Right renal pelvis (tissue), 4 donors: ENCODE data around the gene SLC7A1. TPM values are rescaled to one million over a fixed set of nuclear protein-coding genes. Genes with fewer than 3 reads are reported as not detected.
A peak's percentile ranks its signal among the peaks of the same experiment; 100 is the strongest.
"Not testable (repeated sequence)": the region's sequence is repeated elsewhere in the genome, so short reads cannot be mapped to it uniquely, and the experiment has no call there.

Experiments used
- DNase-seq, 4 donors: peaks; one replicate each; pipeline ENCODE4 v3.0.0-alpha.2; 2013; ENCODE audit warnings: low read depth in 4 of 4, low spot score in 3 of 4, missing footprints in 1 of 4
- polyA plus RNA-seq, 4 donors: library from polyadenylated mRNA; unstranded; fragments of 120-200 nt; gene quantifications; one replicate each; pipeline ENCODE4 v1.2.1, GENCODE V29; 2013; ENCODE audit not compliant: insufficient read length in 4 of 4

SLC7A1 gene
- polyA plus RNA-seq = 10 to 100 TPM; 15.6 to 20.7 (median 17.7) TPM

GRCh38 chr13:29595380-29596063 lies at the start of gene SLC7A1:
Gene SLC7A1 (minus strand): TSS chr13:29595688. CDS start chr13:29536188, 59,500 bp downstream.
- peak; percentile 51 to 66 (median 59) for DNase-seq

- DNase-seq = no peak
These were observed 45.2 kb upstream of the SLC7A1 start for GRCh38 chr13:29640665-29641064.

DNA sequence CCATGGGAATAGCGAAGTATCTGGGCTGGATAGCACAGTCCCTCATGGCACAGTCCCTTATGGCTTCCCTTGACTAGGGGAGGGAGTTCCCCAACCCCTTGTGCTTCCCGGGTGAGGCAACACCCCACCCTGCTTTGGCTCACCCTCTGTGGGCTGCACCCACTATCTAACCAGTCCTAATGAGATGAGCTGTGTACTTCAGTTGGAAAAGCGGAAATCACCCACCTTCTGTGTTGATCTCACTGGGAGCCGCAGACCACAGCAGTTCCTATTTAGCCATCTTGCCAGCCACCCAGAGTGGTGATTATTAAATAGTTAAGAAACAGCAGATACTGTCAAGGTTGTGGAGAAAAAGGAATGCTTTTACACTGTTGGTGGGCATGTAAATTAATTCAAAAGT lies 41.3 kb upstream of the SLC7A1 start:
- not testable (repeated sequence) for DNase-seq

DNA sequence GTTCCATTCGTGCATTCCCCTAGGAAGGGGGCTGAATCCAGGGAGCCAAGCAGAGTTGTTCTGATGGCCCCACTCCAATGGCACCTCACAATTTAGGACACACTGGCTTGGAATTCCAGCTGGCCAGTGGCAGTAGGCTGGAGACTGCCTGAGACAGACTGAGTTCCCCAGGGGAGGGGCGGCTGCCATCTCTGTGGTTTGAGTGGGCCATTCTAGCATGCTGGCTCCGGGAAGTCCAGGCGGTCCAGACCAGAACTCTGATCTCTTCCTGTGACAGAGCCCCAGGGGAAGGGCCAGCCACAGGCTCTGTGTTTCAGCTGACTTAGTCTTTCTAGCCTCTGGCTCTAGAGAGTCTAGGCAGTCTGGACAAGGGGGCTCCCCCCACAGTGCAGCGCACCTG lies 29.5 kb upstream of the SLC7A1 start:
- DNase-seq = no peak

DNA sequence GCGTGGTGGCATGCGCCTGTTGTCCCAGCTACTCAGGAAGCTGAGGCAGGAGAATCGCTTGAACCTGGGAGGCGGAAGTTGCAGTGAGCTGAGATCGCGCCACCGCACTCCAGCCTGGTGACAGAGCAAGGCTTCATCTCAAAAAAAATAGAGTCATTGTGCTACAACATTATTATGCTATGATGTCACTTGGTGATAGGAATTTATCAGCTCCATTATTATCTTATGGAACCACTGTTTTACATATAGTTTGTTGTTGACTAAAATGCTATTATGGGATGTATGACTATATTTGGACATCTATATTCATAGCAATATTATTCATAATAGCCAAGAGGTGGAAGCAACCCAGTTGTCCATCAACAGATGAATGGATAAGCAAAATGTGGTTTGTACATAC lies 26.4 kb upstream of the SLC7A1 start:
- no peak for DNase-seq

- DNase-seq = no peak
These were observed 25.7 kb upstream of the SLC7A1 start for GRCh38 chr13:29621051-29621800.

GRCh38 chr13:29619995-29620394 lies 24.5 kb upstream of the SLC7A1 start:
- DNase-seq = no peak

GRCh38 chr13:29613101-29613500 lies 17.6 kb upstream of the SLC7A1 start:
- DNase-seq = no peak

GRCh38 chr13:29607465-29607864 lies 12.0 kb upstream of the SLC7A1 start:
- no peak for DNase-seq

DNA sequence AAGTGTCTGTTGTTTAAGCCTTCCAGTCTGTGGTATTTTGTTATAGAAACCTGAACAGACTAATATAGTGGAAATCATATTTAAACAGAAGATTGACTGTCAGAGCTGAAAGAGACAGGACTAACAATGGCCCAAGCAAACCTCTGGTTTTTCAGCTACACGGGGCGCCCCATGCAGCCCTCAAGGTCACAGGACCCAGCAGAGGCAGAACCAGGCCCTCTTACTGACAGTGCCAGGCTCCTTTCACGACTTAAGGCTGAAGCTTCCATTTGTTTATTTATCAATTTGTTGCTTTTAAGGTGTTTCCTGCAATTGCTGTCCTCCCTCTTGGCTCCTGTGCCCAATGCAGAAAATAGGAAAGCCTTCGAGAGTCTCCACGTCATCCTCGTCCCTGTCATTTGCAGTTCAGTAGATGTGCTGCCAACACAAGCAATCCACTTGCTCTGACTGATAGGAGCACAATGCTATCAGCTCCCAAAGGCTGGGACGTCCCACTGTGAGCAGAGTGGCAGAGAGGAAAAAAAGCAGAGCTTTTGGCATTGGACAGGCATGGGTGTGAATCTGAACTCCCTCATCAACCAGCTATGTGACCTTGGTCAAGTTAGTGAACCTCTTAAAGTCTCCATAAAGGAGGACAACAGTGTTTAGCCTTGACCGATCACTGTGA lies 10.5 kb upstream of the SLC7A1 start:
- no peak for DNase-seq

DNA sequence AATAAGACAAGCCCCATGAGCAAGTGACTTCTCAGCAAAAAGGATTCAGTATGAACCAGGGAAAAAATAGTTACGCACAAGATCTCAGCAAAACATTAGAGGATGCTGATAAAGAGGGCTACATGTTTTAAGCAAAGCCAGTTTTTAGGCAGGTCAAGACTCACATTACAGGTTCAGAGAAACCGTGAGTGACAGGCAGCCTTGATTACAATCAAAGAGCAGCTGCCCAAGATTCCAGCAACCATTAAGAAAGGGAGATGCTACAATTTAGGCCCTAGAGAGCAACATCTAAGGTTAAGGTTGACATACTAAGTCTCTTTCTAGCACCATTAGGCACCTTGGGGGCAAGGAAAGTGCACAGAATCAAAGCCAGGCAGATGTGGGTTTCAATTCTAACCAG lies 2.8 kb upstream of the SLC7A1 start:
- DNase-seq = no peak

- DNase-seq = no peak
These were observed 2.2 kb upstream of the SLC7A1 start for GRCh38 chr13:29597706-29598105.

GRCh38 chr13:29597246-29597645 lies 1.8 kb upstream of the SLC7A1 start:
- DNase-seq = no peak

DNA sequence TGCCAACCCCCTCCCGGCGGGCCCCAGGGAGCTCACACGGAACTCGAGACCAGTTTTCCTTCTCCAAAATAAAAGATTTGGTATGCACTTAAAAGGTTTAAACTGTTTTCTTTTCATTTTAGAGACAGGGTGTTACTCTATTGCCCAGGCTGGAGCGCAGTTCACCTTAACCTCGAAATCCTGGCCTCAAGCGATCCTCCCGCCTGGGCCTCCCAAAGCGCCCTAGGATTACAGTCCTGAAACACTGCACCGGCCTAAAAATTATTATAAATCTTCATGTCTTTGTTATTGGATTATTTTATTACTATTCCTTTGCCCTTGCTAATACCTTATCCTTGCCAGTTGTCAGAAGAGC lies 553 bp upstream of the SLC7A1 start:
- no peak for DNase-seq

- peak in 1 of 4 donors; percentile 18 for DNase-seq
These were observed 643 bp downstream of the SLC7A1 start for GRCh38 chr13:29594710-29595379.

GRCh38 chr13:29594303-29594709 lies 1.2 kb downstream of the SLC7A1 start:
- DNase-seq = peak in 1 of 4 donors; percentile 25

GRCh38 chr13:29593605-29594297 lies 1.7 kb downstream of the SLC7A1 start:
- DNase-seq = no peak

DNA sequence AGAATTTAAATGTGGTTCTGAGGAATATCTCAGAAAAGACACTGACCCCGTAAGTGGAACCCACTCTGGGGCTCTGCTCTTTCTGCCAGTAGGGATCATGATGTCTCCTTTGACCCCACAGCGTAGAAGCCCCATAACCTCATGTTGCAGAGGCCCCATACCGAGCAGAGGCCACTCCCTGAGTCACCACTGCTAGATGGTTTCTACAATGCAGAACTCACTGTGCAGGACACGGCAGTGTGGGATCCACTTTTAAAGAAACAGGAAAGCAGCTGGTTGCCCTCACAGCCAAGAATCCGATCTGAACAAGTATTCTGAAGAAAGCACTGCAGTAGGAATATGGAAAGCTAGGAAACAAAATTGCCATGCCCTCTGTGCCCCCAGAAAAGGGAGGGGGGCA lies 4.2 kb downstream of the SLC7A1 start:
- no peak for DNase-seq

DNA sequence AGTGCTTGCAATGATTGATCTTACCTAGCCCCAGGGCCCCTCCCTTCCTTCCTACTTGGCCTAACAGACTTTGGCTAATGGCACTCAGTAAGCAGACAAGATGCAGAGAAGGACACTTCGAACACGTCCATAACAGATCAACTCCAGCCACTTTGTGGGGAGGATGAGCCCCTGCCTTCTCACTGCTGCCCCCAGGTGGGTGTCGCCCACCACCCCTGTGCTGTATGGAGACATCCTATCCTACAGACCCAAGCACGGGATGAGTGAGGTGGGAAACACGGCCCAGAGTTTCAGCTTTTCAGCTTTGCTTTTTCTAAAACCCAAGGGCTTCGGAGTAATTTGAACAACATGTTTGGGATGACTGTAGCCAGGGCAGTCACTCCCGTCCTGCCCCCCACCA lies 5.5 kb downstream of the SLC7A1 start:
- DNase-seq = no peak

DNA sequence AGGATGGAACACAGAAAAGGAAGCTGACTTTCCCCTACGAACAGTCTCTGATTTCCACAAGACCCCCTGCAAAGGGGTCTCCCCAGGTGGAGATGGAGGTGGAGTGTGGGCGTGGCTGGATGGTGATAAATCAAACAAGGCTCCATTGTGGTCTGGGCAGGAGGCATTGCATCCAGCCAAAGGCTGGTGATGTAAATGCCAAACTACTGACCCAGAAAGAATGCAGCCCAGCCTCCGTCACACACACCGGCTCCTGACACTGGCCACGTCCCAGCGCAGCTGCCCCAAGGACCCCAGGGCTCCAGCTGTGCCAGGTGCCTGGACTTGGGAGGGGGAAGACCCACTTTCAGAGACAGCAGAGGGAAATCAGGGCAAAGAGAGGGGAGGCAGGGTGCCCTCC lies 6.3 kb downstream of the SLC7A1 start:
- DNase-seq = no peak

DNA sequence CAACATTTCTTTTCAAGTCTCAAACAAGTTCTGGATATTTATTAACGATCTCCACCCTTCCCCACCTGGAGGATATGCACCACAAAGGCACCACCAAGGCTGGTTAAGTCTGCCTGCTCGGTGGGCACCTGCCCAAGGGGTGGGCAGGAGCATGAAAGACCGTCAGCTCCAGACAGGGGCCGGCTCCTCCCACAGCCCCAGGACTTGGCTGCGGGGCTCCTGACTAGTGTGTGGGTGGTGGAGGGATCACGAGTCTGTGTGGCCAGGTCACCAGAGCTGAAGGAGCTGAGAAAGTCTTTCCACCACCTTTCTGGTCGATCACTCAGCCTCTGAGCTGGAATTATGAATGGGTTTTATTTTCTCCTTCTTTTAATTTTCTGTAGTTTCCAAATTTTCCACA lies 7.8 kb downstream of the SLC7A1 start:
- DNase-seq = no peak
